Activated CD4-positive, alpha-beta T cell treated with anti-CD3 and anti-CD28 coated beads, Interleukin-2, amount 50 U/mL, for 16 hours (primary cell): Measurements from ENCODE around the gene POLR3A.
"Not testable (repeated sequence)": the region's sequence is repeated elsewhere in the genome, so short reads cannot be mapped to it uniquely, and the experiment has no call there.

Experiments
- DNase-seq: peaks from one replicate; pipeline ENCODE4 v3.0.0-alpha.2; 2020

The POLR3A gene

GRCh38 chr10:78015546-78015945 is 13.8 kb downstream of the POLR3A start:
- DNase-seq: no peak

DNA sequence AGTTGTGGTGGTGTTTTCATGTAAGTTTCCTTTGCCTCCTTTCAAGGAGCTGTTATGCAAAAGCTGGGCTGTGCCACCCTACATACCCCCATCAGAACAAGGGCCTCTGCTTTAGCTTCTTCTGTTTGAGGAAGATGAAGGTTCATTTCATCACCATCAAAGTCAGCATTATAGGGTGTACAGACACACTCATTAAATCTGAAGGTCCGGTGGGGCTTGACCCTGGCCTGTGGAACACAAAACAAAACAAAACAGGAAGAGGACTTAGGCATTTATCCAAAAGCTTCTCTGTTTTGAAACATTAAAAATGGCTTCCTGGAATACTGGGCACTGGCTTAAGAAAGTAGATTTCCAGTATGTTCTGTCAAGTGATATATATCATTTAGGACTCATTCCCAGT is 15.8 kb downstream of the POLR3A start:
- DNase-seq: no peak

DNA sequence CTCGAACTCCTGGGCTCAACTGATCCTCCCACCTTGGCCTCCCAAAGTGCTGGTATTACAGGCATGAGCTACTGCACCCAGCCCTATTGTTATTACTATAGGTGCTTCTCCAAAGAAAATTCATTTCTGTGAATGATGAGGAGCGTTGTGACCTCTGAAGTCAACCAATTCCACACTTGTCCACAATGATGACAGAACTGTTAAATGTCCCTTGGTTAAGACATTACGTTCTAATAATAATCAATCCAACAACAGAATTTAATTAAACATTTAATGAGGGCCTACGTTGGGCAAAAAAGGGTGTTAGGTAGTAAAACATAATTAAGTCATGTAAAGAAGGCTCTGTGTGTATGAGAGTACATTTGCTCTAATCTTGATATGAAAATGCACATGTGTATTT is 18.2 kb downstream of the POLR3A start:
- no peak for DNase-seq

DNA sequence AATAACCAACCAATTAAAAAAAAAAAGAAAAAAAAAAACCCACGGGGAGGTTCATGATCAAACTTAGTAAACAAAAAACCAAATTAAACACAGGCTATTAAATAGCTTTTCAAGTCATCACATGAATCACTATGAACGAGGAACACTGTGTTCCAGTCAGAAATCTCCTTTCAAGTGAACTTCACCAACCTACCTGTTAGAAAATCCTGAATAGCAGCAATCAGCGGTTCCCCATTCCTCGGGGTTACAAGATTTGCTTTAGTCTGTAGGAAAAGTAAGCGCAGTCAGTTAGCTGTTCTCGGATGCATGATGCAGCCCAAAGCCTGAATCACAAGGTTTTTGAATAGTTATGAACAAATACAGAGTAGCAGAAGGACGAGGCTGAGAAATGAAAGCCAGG is 19.0 kb downstream of the POLR3A start:
- no peak for DNase-seq

GRCh38 chr10:78009662-78010061 is 19.7 kb downstream of the POLR3A start:
- DNase-seq: no peak

DNA sequence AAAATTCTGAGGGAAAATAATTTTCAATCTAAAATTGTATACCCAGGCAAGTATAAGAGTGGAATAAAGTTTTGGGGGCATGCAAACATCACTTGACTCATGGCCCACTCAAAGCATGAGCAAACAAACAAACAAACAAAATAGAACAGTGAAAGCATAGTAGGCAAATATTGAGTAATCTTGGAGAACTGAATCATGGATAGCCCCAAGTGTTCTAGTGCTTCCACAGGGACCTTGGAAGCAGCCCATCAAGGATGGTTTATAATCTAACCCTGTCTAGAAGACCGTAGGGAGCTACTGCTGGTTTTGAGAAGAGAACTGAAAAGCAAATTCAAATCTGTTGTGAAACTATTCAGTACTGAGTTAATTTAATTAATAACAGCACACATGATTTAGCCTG is 22.1 kb downstream of the POLR3A start:
- no peak for DNase-seq

GRCh38 chr10:78004215-78005026 is 24.9 kb downstream of the POLR3A start:
- DNase-seq: no peak

- no peak for DNase-seq
These were observed 26.6 kb downstream of the POLR3A start for GRCh38 chr10:78002541-78003288.

DNA sequence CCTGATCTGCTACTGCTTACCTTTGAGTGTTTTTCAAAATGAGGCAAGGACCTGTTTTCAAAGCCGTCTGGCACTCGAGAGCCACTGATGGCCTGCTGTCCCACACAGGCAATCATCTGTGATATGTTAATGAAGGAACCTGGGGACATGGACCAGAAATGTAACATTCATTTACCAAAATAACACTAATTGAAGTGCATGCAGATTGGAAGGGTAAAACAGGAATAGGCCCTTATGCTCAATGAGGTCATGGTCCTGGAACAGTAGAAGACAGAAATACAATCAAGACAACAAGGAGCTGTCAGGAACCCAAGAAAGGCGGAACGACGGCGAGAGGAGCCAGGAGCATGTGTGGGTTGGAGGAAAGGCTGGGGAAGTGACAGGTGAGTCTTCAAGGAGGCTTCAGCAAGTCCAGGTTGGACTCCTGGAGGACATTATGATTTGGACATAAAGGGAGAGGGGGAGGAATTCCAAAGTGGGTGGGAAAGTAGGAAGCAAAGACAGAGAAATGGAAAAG is 28.3 kb downstream of the POLR3A start:
- DNase-seq: no peak

DNA sequence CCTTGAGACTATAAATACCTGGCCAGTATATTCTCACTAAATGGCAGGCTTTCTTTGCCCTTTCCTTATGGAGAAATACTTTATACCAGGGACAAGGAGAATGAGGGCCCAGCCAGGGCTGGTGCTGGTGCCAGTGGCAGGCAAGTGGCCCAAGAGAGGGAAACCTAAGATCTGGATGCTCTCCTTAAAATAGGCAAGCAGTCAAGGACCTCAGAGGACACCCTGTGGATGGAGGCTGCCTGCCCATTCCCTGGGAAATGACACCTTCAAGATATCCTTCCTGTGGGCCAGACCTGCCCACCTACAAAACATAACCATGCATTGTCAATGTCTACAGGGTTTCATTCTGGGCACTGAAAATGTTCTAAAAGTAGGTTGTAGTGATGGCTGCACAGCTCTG is 29.1 kb downstream of the POLR3A start:
- no peak for DNase-seq

DNA sequence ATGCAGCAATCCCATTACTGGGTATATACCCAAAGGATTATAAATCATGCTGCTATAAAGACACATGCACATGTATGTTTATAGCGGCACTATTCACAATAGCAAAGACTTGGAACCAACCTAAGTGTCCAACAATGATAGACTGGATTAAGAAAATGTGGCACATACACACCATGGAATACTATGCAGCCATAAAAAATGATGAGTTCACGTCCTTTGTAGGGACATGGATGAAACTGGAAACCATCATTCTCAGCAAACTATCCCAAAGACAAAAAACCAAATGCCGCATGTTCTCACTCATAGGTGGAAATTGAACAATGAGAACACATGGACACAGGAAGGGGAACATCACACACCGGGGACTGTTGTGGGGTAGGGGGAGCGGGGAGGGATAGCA is 30.5 kb downstream of the POLR3A start:
- not testable (repeated sequence) for DNase-seq

DNA sequence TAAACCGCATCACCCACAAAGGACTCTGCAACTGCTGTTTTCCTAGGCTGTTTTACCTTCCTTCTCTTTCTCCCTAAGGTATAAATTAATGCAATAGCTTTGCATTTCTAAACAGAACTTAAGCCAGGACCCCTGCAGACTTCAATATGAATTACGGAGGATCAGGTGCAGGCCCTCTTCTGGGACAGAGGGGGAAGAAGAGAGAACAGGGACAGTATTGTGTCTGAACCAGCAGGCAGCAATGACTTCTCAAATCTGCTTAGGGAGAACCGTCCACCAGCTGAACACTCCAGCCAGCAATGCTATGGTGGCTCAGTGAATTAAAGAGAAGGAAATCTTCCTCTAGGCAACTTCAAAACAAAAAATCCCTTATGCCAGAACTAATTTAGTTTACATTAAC is 35.7 kb downstream of the POLR3A start:
- DNase-seq: no peak

DNA sequence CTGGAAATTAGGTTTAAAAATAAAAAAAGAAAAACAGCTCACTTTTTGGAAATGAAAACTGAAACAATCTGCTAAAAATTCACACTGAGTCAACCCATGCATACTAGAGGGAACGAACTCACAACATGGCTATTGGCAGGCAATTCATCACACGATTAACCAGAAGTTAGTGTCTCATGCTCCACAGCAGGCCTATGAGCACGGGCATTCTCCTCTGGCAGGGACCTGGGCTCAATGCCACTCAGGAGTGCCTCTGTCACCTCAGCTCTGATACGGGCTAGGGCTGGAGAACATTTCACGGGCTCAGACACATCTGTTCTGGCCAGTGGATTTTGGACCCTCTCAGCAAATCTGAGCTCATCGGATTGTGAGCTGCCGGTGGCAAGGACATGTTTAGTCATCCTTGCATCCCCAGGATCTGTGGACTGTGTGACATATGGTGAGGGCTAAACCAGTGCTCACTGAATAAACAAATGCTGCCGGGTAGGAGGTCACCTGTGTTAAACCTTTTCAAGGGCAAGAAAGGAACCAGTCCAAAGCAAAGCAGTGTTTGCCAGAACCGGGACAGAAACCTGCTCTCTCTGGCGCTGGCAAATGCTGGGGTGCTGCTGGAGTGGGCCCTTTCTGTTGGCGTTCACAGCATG is 40.1 kb downstream of the POLR3A start:
- no peak for DNase-seq

DNA sequence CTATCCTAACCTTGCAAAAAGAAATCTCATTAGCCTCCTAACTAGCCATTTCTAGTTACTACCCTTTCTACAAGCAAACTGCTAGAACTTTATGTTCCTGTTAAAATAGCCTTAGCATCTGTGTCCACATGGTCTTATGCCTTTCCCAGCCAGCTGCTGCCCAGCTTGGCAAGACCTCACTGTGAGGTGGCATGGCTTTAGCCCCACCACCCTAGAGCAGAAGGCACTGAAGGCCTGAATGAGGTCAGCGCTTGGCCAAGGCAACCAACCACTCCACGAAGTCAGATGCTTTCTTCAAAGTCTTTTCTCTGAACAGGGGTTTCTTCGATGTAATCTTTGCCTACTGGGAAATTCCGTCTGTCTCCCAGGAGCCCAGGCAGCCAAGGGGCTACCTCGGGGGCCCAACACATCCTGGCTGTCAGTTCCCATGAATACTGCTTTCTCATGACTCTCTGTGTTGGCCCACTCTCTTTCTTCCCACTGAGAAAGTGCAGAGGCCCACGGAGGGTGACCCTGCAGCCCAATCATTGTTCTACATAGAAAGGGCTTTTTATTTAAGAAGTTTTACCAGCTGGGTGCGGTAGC is 41.6 kb downstream of the POLR3A start:
- DNase-seq: no peak

DNA sequence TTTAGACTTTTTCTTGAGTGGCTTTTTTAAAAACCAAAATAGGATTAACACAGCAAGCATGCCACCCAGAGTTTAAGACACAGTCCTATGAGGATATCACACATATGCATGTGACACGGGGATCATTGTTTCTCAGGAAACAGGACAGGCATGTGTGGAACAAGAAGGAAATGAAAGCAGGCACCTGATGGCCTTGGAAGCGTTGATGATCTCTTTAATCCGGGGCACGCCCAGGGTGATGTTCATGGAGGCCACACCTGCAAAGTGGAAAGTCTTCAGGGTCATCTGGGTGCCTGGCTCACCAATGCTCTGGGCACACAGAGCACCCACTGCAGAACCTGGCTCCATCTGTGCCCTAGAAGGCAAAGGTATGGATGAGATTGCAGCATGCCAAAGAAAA is 44.3 kb downstream of the POLR3A start:
- DNase-seq: no peak

GRCh38 chr10:77983384-77984341 is 45.7 kb downstream of the POLR3A start:
- DNase-seq: no peak

- no peak for DNase-seq
These were observed 48.0 kb downstream of the POLR3A start for GRCh38 chr10:77981281-77981680.

DNA sequence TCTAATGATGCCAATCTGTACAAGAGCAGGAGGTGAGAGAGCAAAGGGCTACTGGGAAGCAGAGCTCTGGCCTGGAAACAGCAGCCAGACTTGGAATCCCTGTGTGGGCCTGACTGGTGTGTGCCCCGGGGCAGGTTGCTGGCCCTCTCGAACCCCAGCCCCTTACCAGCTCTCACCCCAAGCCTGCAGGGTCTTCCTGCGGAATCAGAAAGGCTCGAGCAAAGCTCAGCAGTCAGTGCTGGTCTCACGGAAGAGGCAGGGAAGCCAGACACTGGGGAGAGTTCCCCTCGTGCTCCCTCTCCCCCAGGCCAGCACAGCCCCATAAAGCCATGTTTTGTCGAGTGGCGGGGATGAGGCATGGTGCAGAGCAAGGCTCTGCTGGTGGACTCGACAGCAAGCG is 50.1 kb downstream of the POLR3A start:
- no peak for DNase-seq

DNA sequence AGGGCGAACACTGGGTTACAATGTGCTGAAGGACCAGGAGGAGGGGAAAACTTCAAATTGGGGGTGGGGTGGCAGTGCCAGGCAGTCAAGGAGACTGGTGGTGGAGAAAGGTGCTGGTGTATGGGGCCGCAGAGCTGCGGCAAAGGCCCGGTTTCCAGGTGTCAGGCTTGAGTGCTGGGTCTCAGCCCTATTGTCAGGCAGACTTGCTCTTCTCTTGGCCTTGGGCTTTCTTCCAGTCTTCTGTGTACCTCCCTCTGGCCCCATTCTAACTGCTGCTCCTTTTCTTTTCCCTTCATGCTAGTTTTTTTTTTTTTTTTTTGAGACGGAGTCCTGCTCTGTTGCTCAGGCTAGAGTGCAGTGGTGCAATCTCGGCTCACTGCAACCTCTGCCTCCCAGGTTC is 51.0 kb downstream of the POLR3A start:
- DNase-seq: no peak

- no peak for DNase-seq
These were observed 51.4 kb downstream of the POLR3A start for GRCh38 chr10:77977934-77978333.

- DNase-seq: no peak
These were observed 52.3 kb downstream of the POLR3A start for GRCh38 chr10:77977016-77977415.

DNA sequence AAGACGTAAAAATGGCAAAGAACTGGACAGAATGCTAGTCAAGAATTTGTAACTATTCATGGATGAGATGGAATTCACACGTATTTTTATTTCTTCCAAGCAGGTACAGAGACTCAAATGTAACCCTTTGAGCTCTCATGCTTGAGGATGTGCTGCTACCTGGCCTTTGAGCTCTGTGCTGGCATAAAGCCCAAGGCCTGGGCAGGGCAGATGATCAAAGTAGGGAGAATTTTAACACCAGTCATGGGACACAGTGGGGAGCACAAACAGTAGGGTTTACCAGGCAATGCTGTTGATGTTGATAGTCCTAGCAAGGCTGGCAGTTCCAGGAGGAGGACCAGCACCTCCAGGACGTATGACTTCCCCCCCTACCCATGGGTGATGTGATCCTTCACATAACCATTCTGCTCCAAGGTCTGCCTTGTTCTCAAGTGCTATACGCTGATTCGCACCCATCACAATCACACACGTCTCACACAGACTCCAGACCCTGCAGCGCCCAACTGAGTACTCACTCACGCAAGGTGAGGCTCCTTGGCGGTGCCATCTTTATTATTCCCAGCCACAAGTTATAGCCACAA is 54.1 kb downstream of the POLR3A start:
- no peak for DNase-seq
